Measurements from ENCODE around the gene ZNF181.
A peak's percentile ranks its signal among the peaks of the same experiment; 100 is the strongest.
"Not testable (repeated sequence)": the region's sequence is repeated elsewhere in the genome, so short reads cannot be mapped to it uniquely, and the experiment has no call there.

Gene ZNF181

GRCh38 chr19:34733746-34734536 is at the start of gene ZNF181:
TSS of gene ZNF181 (plus strand) at chr19:34734243. CDS start at chr19:34735038, 795 bp downstream.
- peak; percentile 98 for DNase-seq

GRCh38 chr19:34685266-34685665 is 48.8 kb upstream of the ZNF181 start:
- not testable (repeated sequence) for DNase-seq

- no peak for DNase-seq
These were observed 47.6 kb upstream of the ZNF181 start for GRCh38 chr19:34686455-34686854.

GRCh38 chr19:34687348-34687747 is 46.7 kb upstream of the ZNF181 start:
- no peak for DNase-seq

GRCh38 chr19:34688592-34688991 is 45.5 kb upstream of the ZNF181 start:
- no peak for DNase-seq

GRCh38 chr19:34690372-34690771 is 43.7 kb upstream of the ZNF181 start:
- no peak for DNase-seq

GRCh38 chr19:34692549-34692948 is 41.5 kb upstream of the ZNF181 start:
- DNase-seq, result no peak

GRCh38 chr19:34707661-34708060 is 26.4 kb upstream of the ZNF181 start:
- DNase-seq, result peak; percentile 97

GRCh38 chr19:34711890-34712289 is 22.2 kb upstream of the ZNF181 start:
- DNase-seq, result no peak

GRCh38 chr19:34712395-34713261 is 21.4 kb upstream of the ZNF181 start:
- peak; percentile 95 for DNase-seq

GRCh38 chr19:34713262-34713637 is 20.8 kb upstream of the ZNF181 start:
- peak; percentile 42 for DNase-seq

- no peak for DNase-seq
These were observed 18.7 kb upstream of the ZNF181 start for GRCh38 chr19:34715357-34715756.

- no peak for DNase-seq
These were observed 11.7 kb upstream of the ZNF181 start for GRCh38 chr19:34722353-34722752.

GRCh38 chr19:34725400-34725799 is 8.6 kb upstream of the ZNF181 start:
- no peak for DNase-seq

GRCh38 chr19:34731019-34731829 is 2.8 kb upstream of the ZNF181 start:
- no peak for DNase-seq

- DNase-seq, result no peak
These were observed 2.1 kb upstream of the ZNF181 start for GRCh38 chr19:34731964-34732363.

GRCh38 chr19:34732612-34733211 is 1.3 kb upstream of the ZNF181 start:
- no peak for DNase-seq

GRCh38 chr19:34733266-34733745 is 737 bp upstream of the ZNF181 start:
- peak; percentile 88 for DNase-seq

GRCh38 chr19:34734537-34735103 is 577 bp downstream of the ZNF181 start:
- peak; percentile 71 for DNase-seq

- DNase-seq, result no peak
These were observed 11.1 kb downstream of the ZNF181 start for GRCh38 chr19:34744896-34745690.

- DNase-seq, result no peak
These were observed 23.4 kb downstream of the ZNF181 start for GRCh38 chr19:34757441-34757840.
